Colonic mucosa (tissue), 4 donors: ENCODE measurements around the gene MAD1L1. TPM values are rescaled to one million over a fixed set of nuclear protein-coding genes. Genes with fewer than 3 reads are reported as not detected.
"Not testable (repeated sequence)": the region's sequence is repeated elsewhere in the genome, so short reads cannot be mapped to it uniquely, and the experiment has no call there.

Experiments used
- DNase-seq: peaks from one replicate; pipeline ENCODE4 v3.0.0-alpha.2; 2020
- H3K27ac ChIP-seq: fragments of 200-600 bp; one replicate; pipeline ENCODE4 v1.8.0; 2021
- H3K27me3 ChIP-seq: fragments of 200-600 bp; one replicate; pipeline ENCODE4 v1.8.0; 2021
- H3K36me3 ChIP-seq: fragments of 200-600 bp; one replicate; pipeline ENCODE4 v1.8.0; 2021
- H3K4me1 ChIP-seq: fragments of 200-600 bp; one replicate; pipeline ENCODE4 v1.8.0; 2021; ENCODE audit warnings: mild to moderate bottlenecking
- H3K4me3 ChIP-seq: fragments of 200-600 bp; one replicate; pipeline ENCODE4 v1.8.0; 2021
- H3K9ac ChIP-seq, 2 donors: one replicate each; pipeline ENCODE4 v1.7.0; 2013; ENCODE audit warnings: control low read depth in 2 of 2, low read depth in 2 of 2, low read length in 2 of 2
- H3K9me3 ChIP-seq: fragments of 200-600 bp; one replicate; pipeline ENCODE4 v1.8.0; 2021
- CTCF ChIP-seq: fragments of 200-600 bp; IDR thresholded peaks from one replicate; pipeline ENCODE4 v1.8.0; 2022; ENCODE audit warnings: antibody characterized with exemption, mild to moderate bottlenecking
- intact Hi-C: fragments of 100-400 bp; cut with DNase I; formaldehyde crosslinking; loops from one replicate; pipeline ENCODE4 v1.14.1; 2022
- total RNA-seq, 2 donors: library from RNA; stranded (reverse); fragmentation: NEBNext Ultra II Directional in 1 of 2; extraction: Animal tissue kit (Norgen Biotek cat#: 25700) in 1 of 2; gene quantifications; one replicate each; pipeline ENCODE4 v1.2.1, GENCODE V29; 2021
- donor health status: healthy.
- donor health status: DM: no; HTN: no; CAD: no.
- donor health status: DM: no; HTN: no; CAD: no.

The MAD1L1 gene
- total RNA-seq, 2 donors from 2014 or later: 18.2 to 47.0 TPM

GRCh38 chr7:1864161-1864940, 368.4 kb downstream of the MAD1L1 start:
- Histone ChIP-seq H3K4me3 (no peak overlapping the region), H3K9me3 (no peaks in the 10 kb centered on the region), H3K9ac (no peak overlapping the region), H3K27ac (no peak overlapping the region), H3K4me1 (no peaks in the 10 kb centered on the region), H3K36me3 (no peaks in the 10 kb centered on the region), H3K27me3 (no peaks in the 10 kb centered on the region)
- TF ChIP-seq CTCF: no peak
- DNase-seq: no peak
- intact Hi-C loops: no loop called here

DNA sequence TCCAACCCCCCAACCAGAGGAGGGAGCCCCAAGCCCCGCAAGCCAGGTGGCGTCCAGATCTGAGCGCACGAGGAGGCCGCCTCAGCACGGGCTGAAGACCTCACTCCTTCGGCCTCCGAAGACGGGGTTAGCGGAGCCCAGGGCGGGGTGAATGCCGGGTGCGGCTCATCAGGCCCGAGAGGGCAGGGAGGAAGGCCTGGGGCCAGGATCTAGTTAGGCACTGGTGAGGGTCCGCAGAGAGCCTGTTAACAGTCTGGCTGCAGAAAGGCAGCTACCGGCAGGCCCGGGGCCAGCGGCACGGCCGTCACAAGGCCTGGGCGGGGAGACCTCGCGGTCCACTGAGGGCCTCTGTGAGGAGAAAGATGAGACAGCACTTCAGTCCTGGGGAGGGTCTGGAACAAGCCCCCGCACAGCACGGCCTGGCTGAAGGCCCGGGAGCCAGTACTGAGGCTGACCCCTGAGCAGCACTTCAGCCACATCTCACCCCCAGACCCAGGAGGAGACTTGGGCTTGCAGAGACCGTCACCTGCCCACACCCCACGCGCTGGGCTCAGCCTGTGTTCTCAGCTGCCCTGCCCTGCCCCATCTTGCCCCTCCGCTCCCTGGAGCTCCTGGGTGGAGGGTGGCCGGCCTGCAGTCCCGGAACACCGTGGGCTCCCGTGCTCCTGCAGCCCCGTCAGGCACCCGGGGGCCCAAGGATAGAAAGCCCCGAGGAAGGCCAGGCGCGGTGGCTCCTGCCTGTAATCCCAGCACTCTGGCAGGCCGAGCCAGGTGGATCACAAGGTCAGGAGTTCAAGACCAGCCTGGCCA, 369.4 kb downstream of the MAD1L1 start:
- Histone ChIP-seq H3K27me3 (no peaks in the 10 kb centered on the region), H3K4me1 (no peaks in the 10 kb centered on the region), H3K4me3 (no peak overlapping the region), H3K9me3 (no peaks in the 10 kb centered on the region), H3K27ac (no peak overlapping the region), H3K36me3 (no peaks in the 10 kb centered on the region), H3K9ac (no peak overlapping the region)
- intact Hi-C loops: no loop called here
- DNase-seq: no peak
- TF ChIP-seq CTCF: no peak

GRCh38 chr7:1862560-1862959, 370.2 kb downstream of the MAD1L1 start:
- no peak for TF ChIP-seq CTCF
- Histone ChIP-seq H3K4me1 (no peaks in the 10 kb centered on the region), H3K9ac (no peak overlapping the region), H3K9me3 (no peaks in the 10 kb centered on the region), H3K4me3 (no peak overlapping the region), H3K27me3 (no peaks in the 10 kb centered on the region), H3K36me3 (no peaks in the 10 kb centered on the region), H3K27ac (no peak overlapping the region)
- intact Hi-C loops: no loop called here
- DNase-seq: no peak

- Histone ChIP-seq H3K4me3 (no peak overlapping the region), H3K27ac (no peak overlapping the region), H3K9ac (no peak overlapping the region), H3K4me1 (no peaks in the 10 kb centered on the region), H3K27me3 (no peaks in the 10 kb centered on the region), H3K9me3 (no peaks in the 10 kb centered on the region), H3K36me3 (no peaks in the 10 kb centered on the region)
- intact Hi-C loops: no loop called here
- DNase-seq: no peak
- no peak for TF ChIP-seq CTCF
These were observed 370.8 kb downstream of the MAD1L1 start for GRCh38 chr7:1861799-1862458.

DNA sequence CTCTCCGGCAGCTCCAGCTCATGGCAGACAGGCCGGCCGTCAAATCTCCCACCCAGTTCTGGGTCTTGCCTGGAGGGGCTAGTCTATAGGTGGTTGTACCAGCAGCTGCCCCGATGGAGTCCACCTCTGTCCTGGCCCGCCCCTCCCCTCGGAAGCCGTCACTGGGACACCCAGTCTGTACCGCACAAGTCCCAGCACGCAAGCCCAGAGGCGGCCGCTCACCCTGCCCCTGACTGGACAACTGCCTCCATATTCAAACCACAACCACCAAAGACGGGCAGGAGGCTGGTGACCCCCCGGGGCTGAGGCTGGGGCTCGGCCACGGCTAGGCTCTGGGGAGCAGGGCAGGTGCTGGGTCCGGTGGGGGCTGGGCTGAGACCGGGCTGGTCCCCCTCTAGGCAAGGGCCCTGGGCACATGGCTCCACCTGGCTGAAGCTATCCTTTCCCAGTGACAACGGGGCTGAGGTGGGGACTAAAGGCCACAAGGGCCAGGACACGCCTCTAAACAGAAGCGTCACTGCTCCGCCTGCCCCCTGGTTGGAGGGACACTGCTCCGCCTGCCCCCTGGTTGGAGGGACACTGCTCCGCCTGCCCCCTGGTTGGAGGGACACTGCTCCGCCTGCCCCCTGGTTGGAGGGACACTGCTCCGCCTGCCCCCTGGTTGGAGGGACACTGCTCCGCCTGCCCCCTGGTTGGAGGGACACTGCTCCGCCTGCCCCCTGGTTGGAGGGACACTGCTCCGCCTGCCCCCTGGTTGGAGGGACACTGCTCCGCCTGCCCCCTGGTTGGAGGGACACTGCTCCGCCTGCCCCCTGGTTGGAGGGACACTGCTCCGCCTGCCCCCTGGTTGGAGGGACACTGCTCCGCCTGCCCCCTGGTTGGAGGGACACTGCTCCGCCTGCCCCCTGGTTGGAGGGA, 371.6 kb downstream of the MAD1L1 start:
- DNase-seq, H3K36me3 ChIP-seq, intact Hi-C loops, H3K9ac ChIP-seq, H3K4me1 ChIP-seq, H3K27me3 ChIP-seq, H3K27ac ChIP-seq, H3K4me3 ChIP-seq, H3K9me3 ChIP-seq: not testable (repeated sequence)
